A549 (cell line): ENCODE results near the gene PPBP. TPM values are rescaled to one million over a fixed set of nuclear protein-coding genes. Genes with fewer than 3 reads are reported as not detected.

Experiments
- ATAC-seq, 2 experiments: fragments of 200-7000 bp in 1 of 2; fragments of >200 bp in 1 of 2; cut with Nextera tagmentation in 1 of 2; cut with Tn5 transposase in 1 of 2; 3 replicates each; pipeline versions ENCODE4 v1.8.0 to v1.9.1; 2018 to 2020; ENCODE audit warnings: mild to moderate bottlenecking in 1 of 2, moderate library complexity in 1 of 2
- CTCF ChIA-PET: fragments of 300-600 bp; sonication (Branson Sonifier 250); formaldehyde crosslinking; extraction: SDS; loops from one replicate; lab custom pipeline; 2021; ENCODE audit warnings: antibody characterized with exemption, inconsistent platforms; lab: Yijun Ruan, JAX
- POLR2A ChIA-PET: fragments of 350-600 bp; formaldehyde crosslinking; extraction: SDS; loops from one replicate; lab custom pipeline; 2021; ENCODE audit warnings: antibody characterized with exemption, inconsistent platforms; lab: Yijun Ruan, JAX
- DNase-seq, 2 experiments: peaks; one replicate each; pipeline versions ENCODE4 v3.0.0 to v3.0.0-alpha.2; 2011 to 2016; ENCODE audit warnings: low read depth in 1 of 2, low spot score in 1 of 2
- FAIRE-seq: peaks from 2 replicates; lab custom pipeline; 2011; peaks lifted over from hg19 to GRCh38; lab: Jason Lieb, UNC
- H3K27ac ChIP-seq, 2 experiments: fragments of >200 bp; sonication (Bioruptor Twin); formaldehyde crosslinking; 3 replicates each; pipeline ENCODE4 v1.5.1; 2016 to 2017
- H3K4me1 ChIP-seq: fragments of >200 bp; sonication (Bioruptor Twin); formaldehyde crosslinking; 3 replicates; pipeline ENCODE4 v1.6.1; 2016
- H3K4me2 ChIP-seq: fragments of >200 bp; sonication (Bioruptor Twin); formaldehyde crosslinking; 3 replicates; pipeline ENCODE4 v1.6.1; 2016
- H3K4me3 ChIP-seq: fragments of >200 bp; sonication (Bioruptor Twin); formaldehyde crosslinking; 3 replicates; pipeline ENCODE4 v1.5.1; 2016
- H3K9me3 ChIP-seq: fragments of >200 bp; sonication (Bioruptor Twin); formaldehyde crosslinking; 3 replicates; pipeline ENCODE4 v1.6.1; 2016
- CHD2 ChIP-seq: fragments of 150-350 bp; IDR thresholded peaks from 2 replicates; pipeline ENCODE4 v1.6.1; 2014; ENCODE audit warnings: low read length; ENCODE audit not compliant: partially characterized antibody
- ESRRA ChIP-seq: fragments of 150-350 bp; IDR thresholded peaks from 2 replicates; pipeline ENCODE4 v1.6.1; 2014; ENCODE audit warnings: mild to moderate bottlenecking, low read length, borderline replicate concordance
- HDAC2 ChIP-seq: fragments of 200-600 bp; sonication (generic); IDR thresholded peaks from 2 replicates; pipeline ENCODE4 v1.6.1; 2016
- HOXB13 ChIP-seq: fragments of 250-450 bp; sonication (Bioruptor Pico); IDR thresholded peaks from 2 replicates; pipeline ENCODE4 v1.5.0; 2020; ENCODE audit warnings: low read depth, mild to moderate bottlenecking, moderate library complexity
- MAFK ChIP-seq: fragments of 450-650 bp; IDR thresholded peaks from 2 replicates; pipeline ENCODE4 v1.6.1; 2014; ENCODE audit not compliant: partially characterized antibody
- NR3C1 ChIP-seq: fragments of >200 bp; sonication (Bioruptor Twin); formaldehyde crosslinking; IDR thresholded peaks from 3 replicates; pipeline ENCODE4 v1.6.1; 2017
- RARB ChIP-seq: fragments of 250-450 bp; sonication (Bioruptor Pico); IDR thresholded peaks from 2 replicates; pipeline ENCODE4 v1.8.0; 2021; ENCODE audit warnings: mild to moderate bottlenecking, moderate library complexity
- RNF2 ChIP-seq: fragments of 200-600 bp; sonication (generic); IDR thresholded peaks from 2 replicates; pipeline ENCODE4 v1.6.1; 2016; ENCODE audit warnings: low read depth, mild to moderate bottlenecking, antibody characterized with exemption, moderate library complexity, borderline replicate concordance
- SMC3 ChIP-seq: fragments of >200 bp; sonication (Bioruptor Twin); formaldehyde crosslinking; IDR thresholded peaks from 3 replicates; pipeline ENCODE4 v1.6.1; 2018; ENCODE audit warnings: inconsistent platforms
- TFCP2L1 ChIP-seq: fragments of 250-450 bp; sonication (Bioruptor Pico); IDR thresholded peaks from 2 replicates; pipeline ENCODE4 v1.5.0; 2021; ENCODE audit warnings: mild to moderate bottlenecking
- TP53 ChIP-seq: fragments of 250-450 bp; sonication (Bioruptor Pico); IDR thresholded peaks from 2 replicates; pipeline ENCODE4 v1.5.0; 2021; ENCODE audit warnings: mild to moderate bottlenecking, moderate library complexity
- WGBS: methylation state at CpG from one replicate; pipeline ENCODE4 v1.1.6; 2017; ENCODE audit errors: missing lambda C conversion rate; 5-methylcytosine and 5-hydroxymethylcytosine counted together
- polyA plus RNA-seq, 4 experiments: library from polyadenylated mRNA; depleted of rRNA in 3 of 4; stranded (reverse); fragments of >200 nt; fragmentation: RNase III in 1 of 4; extraction: RNeasy Plus Mini Kit Qiagen cat#74134 plus additional on column Dnase treatment in 1 of 4; gene quantifications; 2 replicates in 3 of 4; 3 replicates in 1 of 4; pipeline ENCODE4 v1.2.3, GENCODE V29; 2011 to 2017
- TF ChIP-seq, protein P1 (sequence below): fragments of 200-600 bp; sonication (generic); IDR thresholded peaks from 2 replicates; pipeline ENCODE4 v1.6.1; 2016; ENCODE audit warnings: antibody characterized with exemption, mild to moderate bottlenecking, moderate library complexity
- TF ChIP-seq, protein P2 (sequence below): IDR thresholded peaks from 2 replicates; pipeline ENCODE4 v1.6.1; 2012; ENCODE audit warnings: low read depth, borderline replicate concordance

PPBP gene
- polyA plus RNA-seq, 2 of the 4 experiments (the other 2 are of a cell fraction): 0.16 to 0.35 TPM

DNA sequence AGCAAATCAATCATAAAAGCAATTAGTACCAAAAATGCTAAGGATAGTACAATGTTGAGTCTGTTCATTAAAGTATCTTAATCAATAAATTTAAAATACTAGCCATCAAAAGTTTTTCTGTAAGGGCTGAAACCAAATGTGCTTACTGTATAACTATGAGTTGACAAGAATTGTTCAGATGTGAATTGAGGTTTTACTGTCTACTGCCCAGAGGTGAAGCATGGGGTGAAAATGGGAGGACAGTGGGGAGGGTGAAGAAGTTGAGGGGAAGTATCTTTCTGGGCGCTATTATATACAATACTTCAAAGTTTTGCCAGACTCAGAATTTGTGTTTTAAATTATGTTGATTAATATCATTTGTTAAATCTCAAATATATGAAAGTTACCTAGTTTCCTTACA, 4.1 kb upstream of the PPBP start (continued):
- TF ChIP-seq, protein P1, sequence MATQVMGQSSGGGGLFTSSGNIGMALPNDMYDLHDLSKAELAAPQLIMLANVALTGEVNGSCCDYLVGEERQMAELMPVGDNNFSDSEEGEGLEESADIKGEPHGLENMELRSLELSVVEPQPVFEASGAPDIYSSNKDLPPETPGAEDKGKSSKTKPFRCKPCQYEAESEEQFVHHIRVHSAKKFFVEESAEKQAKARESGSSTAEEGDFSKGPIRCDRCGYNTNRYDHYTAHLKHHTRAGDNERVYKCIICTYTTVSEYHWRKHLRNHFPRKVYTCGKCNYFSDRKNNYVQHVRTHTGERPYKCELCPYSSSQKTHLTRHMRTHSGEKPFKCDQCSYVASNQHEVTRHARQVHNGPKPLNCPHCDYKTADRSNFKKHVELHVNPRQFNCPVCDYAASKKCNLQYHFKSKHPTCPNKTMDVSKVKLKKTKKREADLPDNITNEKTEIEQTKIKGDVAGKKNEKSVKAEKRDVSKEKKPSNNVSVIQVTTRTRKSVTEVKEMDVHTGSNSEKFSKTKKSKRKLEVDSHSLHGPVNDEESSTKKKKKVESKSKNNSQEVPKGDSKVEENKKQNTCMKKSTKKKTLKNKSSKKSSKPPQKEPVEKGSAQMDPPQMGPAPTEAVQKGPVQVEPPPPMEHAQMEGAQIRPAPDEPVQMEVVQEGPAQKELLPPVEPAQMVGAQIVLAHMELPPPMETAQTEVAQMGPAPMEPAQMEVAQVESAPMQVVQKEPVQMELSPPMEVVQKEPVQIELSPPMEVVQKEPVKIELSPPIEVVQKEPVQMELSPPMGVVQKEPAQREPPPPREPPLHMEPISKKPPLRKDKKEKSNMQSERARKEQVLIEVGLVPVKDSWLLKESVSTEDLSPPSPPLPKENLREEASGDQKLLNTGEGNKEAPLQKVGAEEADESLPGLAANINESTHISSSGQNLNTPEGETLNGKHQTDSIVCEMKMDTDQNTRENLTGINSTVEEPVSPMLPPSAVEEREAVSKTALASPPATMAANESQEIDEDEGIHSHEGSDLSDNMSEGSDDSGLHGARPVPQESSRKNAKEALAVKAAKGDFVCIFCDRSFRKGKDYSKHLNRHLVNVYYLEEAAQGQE: no peak
- TF ChIP-seq NR3C1 (no peak), ESRRA (no peak)

DNA sequence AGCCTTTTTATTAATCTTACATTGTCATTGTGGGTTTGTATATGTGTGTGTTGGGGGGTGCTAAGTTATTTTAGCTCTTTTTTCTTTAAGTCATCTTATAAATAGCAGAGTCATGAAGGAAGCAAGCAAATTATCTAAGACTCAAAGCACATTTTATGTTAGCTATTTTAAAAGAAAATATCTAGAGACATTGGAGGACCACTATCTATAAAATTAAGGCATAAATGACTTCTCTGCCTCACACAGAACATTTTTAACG, 3.7 kb upstream of the PPBP start:
- ATAC-seq (no peak), FAIRE-seq (no peak), DNase-seq (no peak)
- Histone ChIP-seq H3K4me2 (no peak overlapping the region), H3K4me3 (no peak overlapping the region), H3K4me1 (peaks cover 9% of the 10 kb centered on the region; the same call in 2 of the 3 replicates), H3K9me3 (no peaks in the 10 kb centered on the region), H3K27ac (no peak overlapping the region)
- TF ChIP-seq, protein P1: no peak
- TF ChIP-seq RARB (CRISPR knock-in tag) (no peak), HDAC2 (no peak), HOXB13 (CRISPR knock-in tag) (no peak), RNF2 (no peak), SMC3 (no peak), TFCP2L1 (no peak), ESRRA (no peak), NR3C1 (no peak)
- TF ChIP-seq, protein P2, sequence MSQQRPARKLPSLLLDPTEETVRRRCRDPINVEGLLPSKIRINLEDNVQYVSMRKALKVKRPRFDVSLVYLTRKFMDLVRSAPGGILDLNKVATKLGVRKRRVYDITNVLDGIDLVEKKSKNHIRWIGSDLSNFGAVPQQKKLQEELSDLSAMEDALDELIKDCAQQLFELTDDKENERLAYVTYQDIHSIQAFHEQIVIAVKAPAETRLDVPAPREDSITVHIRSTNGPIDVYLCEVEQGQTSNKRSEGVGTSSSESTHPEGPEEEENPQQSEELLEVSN: no peak
- 94% methylated on average over 1 of the region's 1 CpG for WGBS
- POLR2A ChIA-PET: no interaction called here
- CTCF ChIA-PET: interaction anchor here (0.9 kb wide), 1 partner anchor 47 kb away, joined by 3 read pairs; the partner anchor contains the start of gene CXCL3

DNA sequence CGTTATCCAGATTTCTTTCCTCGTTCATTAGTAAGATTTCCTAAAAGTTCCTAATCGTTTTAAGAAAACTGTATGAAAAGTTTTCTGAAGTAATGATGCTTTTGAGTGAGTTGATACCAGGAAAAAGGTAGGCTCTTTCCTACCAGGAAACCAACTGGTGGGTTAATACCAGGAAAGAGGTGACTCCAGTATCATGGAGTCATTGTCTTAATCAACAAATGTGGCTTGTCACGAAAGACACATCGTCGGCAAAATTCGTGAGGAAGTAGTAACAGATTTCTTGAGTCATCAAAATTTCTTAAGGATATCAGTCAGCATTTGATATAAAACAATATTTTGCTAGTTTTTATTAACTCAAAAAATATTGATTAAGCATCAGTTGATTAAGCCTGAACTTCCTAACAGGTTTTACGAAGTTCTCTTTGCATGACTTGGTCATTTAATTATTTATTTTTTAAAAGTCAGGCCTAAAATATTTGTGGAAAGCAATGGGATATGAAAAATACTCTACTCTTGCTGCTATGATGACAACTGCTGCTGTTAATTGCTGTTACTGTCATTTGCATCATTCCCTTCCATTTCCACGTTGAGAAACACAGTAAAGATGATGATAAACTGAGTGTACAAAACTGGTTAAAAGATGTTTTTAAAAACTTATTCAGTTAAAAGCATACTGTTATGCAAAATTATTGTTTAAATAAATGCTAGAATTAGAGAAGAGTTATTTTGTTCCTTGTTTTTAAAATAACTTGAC, 3.2 kb upstream of the PPBP start:
- FAIRE-seq (no peak), DNase-seq (no peak), ATAC-seq (no peak)
- WGBS: 88% methylated on average over 9 of the region's 9 CpGs
- POLR2A ChIA-PET: no interaction called here
- H3K4me2 ChIP-seq: no peak overlapping the region
- H3K9me3 ChIP-seq: no peaks in the 10 kb centered on the region
- H3K27ac ChIP-seq: no peak overlapping the region
- H3K4me1 ChIP-seq: peaks cover 9% of the 10 kb centered on the region; the same call in 2 of the 3 replicates
- CTCF ChIA-PET: interaction anchor here (0.9 kb wide), 1 partner anchor 47 kb away, joined by 3 read pairs; the partner anchor contains the start of gene CXCL3
- H3K4me3 ChIP-seq: no peak overlapping the region
- TF ChIP-seq MAFK (peak; percentile 56), CHD2 (no peak), TP53 (no peak)
- TF ChIP-seq, all 56 proteins: peak for 1
